Measurements from ENCODE around the gene TIMM21.

GRCh38 chr18:74184875-74185274 is 36.6 kb downstream of the TIMM21 start:
- no peak for TF ChIP-seq EZH2phosphoT487 (IDR thresholded peaks at IDR 0.05; ENCODE audit: borderline replicate concordance)
- no peak for TF ChIP-seq CTCF (conservative IDR thresholded peaks at IDR 0.05; ENCODE audit: low read length)
